AG04449 (cell line): Measurements from ENCODE around the gene PARVA.

Experiments
- CTCF ChIA-PET: fragments of 350-600 bp; formaldehyde crosslinking; extraction: SDS; loops from one replicate; lab custom pipeline; 2021; ENCODE audit warnings: antibody characterized with exemption; lab: Yijun Ruan, JAX
- POLR2A ChIA-PET: fragments of 400-600, 350-600 bp; formaldehyde crosslinking; extraction: SDS; loops from one replicate; lab custom pipeline; 2020; ENCODE audit warnings: antibody characterized with exemption, inconsistent platforms; lab: Yijun Ruan, JAX
- DNase-seq: peaks from one replicate; pipeline ENCODE4 v3.0.0-alpha.2; 2010; ENCODE audit warnings: low read depth, low spot score
- H3K4me3 ChIP-seq: 2 replicates; pipeline ENCODE4 v1.5.1; 2011; ENCODE audit warnings: low read depth, mild to moderate bottlenecking, control low read depth, low read length
- CTCF ChIP-seq: IDR thresholded peaks from one replicate; pipeline ENCODE4 v1.5.1; 2011; ENCODE audit warnings: mild to moderate bottlenecking, moderate library complexity, low read length, control low read depth, inconsistent platforms; ENCODE audit not compliant: insufficient read depth; ENCODE audit errors: missing control alignments

PARVA gene

GRCh38 chr11:12581923-12582322, 204.6 kb downstream of the PARVA start:
- ChIA-PET POLR2A (no interaction called here), CTCF (interaction anchor here (1.1 to 1.5 kb wide), 2 partner anchors 11 to 42 kb away, joined by 3 read pairs; no protein-coding TSS in a partner anchor)
- no peak for TF ChIP-seq CTCF
- DNase-seq, result no peak
- no peak overlapping the region for H3K4me3 ChIP-seq
